NOMO-1 treated with dmso at 0.1 percent for 144 hours (cell line): ENCODE results near the gene FASTK.

Experiments used
- DNase-seq: peaks from one replicate; lab custom pipeline; 2025; ENCODE audit not compliant: unreplicated experiment; lab: John Stamatoyannopoulos, UW

FASTK gene

DNA sequence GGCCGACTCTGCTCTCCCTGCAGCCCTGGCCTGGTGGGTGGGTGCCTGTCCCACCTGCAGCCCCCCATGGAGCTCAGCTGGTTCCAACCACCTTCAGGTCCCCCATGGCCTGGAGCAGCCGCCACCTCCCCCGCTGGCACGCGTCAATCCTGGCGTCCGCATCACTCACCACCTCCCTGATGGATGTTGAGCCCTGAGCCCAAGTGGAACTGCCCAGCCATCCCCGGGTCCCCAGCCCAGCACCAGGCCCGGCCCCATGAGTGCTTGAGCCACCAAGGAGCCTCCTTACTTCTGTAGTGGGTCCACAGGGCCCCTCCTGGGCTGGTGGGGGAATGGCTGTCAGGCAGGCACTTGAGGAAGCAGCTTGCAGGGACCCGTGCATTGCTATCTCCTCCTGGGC lies 20.3 kb upstream of the FASTK start:
- DNase-seq, result no peak

DNA sequence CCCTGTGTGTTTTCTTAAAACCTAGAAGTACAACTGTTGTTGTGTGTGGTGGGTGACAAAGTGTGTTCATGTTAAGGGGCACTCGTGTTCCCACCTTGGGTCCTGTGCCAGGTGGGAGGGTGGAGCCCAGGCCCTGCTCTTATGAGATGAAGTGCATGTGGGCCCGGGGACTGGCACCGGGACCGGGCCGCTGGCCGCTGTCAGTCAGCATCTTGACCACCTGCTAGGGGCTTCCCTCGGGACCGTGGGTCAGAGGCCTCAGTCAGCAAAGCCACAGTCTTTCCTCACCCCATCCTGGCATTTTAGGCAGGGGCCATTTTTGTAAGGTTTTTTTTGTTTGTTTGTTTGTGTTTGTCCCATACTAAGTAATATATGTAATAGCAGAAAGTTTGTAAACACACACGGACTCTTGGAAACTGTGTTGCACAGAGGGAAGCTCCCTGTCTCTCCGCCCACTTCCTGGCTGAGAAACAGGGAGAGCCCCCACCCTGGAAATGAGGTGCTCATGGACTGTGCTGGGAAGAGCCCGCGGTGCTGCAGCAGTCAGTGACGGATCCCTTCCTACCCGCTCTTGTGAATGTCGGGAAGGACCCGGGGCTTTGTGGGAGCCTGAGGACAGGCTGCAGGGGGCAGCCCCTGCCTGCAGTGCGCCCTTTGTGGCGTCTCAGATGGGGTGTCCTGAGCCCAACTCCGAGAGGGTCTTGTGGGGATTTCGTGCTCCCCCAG lies 19.0 kb upstream of the FASTK start:
- DNase-seq, result no peak

DNA sequence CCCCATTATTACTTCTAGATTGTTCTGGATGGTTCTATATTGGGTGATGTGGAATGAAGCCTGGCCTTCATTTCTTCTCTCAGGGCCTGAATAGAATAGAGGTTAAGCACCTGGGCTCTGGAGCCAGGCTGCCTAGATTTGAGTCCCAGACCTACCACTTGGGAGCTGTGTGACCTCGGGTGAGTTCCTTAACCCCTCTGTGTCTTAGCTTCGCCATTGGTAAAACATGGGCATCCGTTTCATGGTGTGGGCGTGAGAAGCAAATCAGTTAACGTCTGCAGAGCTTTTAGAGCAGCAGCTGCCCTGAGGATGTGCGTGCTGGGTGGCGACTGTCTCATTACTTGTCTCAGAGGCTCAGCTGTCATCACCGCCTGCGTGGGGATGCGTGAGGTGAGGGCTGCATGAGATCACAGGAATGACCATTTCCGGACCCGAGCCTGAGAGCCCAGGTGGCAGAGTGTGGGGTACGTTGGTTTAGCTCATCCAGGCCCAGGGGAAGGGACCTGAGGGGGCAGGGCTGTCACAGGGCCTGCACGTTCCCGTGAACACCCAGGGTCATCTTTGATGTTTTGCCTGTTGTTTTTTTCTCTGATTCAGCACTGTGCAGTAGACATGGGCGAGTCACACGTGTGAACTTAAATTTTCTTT lies 15.3 kb upstream of the FASTK start:
- DNase-seq, result no peak

DNA sequence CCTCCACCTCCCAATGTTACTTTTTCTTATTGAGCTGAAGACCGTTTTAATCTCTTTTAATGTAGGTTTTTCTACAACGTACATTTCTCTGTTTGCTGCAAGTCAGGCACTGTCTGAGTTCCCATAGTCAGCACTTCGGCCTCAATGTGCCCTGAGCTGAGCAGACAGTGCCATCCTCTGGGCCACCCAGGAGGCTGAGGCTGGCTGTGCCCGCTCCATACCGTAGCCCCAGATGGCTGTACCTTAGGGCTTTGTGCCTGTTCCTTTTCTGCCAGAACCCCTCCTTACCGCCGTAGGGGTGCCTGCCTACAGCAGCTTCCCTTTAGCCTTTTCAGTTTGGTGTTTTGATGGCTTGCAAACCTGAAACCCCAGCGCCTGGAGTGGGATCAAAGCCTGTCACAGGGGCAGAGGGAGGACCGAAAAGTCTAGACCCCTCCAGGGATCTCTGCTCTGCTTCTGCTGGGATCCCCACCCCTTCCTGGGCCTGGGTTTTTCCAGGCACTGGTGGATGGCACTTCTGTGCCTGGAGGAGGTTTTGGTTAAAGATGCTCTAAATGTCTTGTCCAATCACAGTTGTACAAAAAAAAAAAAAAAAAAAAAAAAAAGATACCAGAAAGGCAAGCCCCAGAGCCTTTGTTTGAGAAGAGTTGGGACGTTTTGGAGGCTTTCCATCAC lies 14.7 kb upstream of the FASTK start:
- DNase-seq, result no peak

DNA sequence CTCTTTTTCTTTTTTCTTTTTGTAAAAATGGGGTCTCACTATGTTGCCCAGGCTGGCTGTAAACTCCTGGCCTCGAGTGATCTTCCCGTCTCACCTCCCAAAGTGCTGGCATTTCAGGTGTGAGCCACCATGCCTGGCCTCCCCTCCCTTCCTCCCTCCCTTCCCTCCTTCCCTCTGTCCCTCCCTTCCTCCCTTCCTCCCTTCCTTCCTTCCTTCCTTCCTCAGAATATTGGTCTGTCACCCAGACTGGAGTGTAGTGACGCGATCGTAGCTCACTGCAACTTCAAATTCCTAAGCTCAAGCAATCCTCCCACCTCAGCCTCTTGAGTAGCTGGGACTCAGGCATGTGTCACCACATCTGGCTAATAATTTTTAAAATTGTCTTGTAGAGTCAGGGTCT lies 14.1 kb upstream of the FASTK start:
- no peak for DNase-seq

DNA sequence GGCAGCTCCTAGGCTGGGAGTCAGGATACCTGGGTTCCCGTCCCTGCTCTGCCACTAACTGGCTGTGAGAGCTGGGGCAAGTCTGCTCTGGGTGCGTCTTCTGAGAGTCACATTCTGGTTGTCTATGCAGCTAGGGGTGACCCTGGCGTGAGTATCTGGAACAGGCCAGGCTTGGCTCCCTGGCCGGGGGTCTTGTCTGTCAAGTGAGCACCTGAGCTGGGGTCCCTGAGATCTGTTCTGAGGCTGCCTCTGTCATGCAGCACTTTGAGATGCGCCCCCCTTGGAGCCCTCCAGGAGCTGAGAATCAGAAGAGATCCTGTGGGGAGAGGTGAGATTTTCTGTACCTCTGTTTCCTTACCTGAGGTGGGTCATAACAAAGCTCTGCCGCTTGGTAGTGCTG lies 13.1 kb upstream of the FASTK start:
- DNase-seq, result no peak

DNA sequence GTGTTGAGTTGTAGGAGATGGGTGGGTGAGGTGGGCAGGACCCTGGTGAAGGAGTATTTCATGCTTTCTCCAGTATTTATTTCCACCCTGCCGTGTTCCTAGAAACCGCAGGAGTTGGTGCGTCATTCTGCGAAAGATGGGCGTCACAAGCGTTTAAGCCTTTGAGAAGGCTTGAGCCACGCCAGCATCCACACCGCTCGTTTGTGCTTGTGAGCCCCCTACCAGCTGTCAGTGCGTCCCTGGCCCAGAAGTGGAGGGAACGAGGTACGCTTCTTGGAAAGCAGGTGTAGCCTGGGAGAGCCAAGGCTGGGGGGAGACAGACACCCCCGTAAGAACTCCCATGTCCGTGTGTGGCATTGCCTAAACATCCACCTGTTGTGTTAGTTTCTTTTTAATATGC lies 11.4 kb upstream of the FASTK start:
- no peak for DNase-seq

DNA sequence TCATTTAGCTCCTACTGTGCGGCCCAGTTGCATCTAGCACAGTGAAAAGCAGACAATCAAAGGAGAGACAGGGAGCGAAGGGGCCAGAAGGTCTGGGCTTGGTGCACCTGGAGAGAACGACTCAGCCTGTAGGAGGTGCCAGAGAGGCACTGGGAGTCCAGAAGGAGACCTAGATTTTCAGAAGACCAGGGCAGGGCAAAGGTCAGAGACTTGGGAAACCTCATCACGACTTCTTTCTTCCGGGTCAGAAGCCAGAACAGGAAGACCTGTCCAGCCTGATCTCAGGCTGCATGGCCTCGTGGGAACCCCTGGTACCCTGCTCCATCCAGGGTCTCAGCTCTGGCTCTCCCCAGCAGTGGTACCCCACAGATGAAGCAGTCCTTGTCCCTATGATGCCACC lies 10.8 kb upstream of the FASTK start:
- no peak for DNase-seq

DNA sequence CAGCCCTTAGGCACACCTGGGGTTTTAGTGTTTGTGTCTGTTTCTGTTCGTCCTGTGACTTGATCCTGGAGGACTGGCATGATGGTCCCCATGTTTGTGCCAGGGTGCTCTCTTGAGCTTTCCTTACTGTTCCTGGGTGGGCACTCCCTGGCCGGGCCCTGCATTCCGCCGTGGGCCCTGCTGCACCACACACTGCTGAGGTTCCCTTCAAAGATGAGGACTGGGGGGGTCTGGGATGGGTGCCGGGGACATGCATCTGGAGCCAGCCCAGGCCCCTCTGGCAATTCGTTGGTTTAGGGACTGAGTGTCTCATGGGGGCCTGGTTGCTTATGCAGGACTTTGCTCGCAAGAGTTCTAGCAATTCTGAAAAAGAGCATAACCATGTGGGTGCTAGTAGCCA lies 10.4 kb upstream of the FASTK start:
- no peak for DNase-seq

DNA sequence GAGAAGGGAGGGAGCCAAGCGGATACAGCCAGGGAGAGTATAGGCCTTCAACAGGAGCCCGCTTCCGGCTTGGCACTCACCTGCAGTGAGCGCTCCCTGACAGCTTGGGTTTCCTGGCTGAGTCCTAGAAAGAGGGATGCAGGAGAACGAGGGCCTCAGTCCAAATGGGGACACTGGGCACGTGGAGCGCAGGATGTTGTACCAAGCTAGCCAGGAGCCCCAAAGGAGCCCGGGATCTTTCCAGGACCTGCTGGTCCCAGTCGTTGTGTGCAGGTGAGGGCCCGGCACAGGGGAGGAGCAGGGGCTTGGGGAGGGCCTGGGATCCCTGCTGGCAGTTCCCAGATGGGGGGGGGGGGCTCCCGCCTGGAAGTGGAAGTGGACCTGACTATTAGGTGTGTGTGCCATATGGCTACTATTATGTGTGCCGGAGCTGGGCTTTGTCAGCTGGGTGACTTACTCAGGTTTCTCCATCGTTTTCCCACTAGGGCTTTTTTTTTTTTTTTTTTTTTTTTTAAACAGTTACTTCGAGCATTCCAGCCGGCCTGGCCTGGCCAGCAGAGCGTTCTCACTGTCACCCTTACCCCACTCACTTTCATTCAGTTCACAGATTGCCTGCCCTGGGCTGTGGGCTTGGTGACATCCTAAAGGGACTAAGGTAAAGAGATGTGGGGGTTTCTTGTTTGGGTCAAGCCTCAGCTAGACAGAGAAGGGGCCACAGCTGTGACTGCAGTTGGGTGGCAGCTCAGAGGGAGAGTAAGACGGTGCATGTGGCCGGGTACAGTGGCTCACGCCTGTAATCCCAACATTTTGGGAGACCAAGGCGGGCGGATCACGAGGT lies 9.5 kb upstream of the FASTK start:
- DNase-seq, result no peak

DNA sequence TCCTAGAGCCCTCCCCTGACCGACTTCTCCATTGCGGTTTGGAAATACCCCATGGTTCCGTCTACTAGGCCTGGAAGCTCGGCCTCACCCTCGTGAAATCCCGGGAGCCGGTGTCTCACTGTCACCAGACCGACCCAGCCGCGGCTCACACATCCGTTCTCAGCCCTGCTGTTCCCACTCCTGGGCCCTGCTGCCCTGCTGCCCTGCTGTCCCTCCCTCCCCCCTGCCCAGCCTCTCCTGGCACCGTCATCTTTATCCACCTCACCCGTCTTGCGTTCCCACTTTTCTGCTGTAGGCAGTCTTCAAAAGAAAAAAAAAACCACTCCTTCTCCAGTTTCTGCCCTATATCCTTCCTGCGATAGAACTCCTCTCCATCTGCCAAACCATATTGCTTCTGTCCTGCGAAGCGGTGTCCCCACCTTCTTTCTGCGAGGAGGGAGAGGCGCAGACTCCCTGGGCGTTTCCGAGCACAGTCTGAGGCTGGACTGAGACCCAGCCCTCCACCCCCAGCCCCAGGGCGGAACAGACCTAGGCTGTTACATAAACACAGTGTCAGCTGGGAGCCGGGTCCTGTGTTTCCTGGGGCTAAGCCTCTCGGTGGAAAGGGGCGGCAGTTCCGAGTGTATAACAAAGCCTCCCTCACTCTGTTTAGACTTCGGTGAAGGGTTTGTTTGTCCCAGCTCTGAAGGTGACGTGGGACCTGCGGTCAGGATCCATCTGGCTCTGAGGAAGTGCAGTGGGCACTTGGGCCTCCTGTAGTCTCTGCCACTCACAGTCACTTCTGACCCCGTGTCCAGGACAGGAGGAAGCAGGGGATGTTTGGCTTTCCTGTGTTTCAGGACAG lies 8.5 kb upstream of the FASTK start:
- DNase-seq, result no peak

DNA sequence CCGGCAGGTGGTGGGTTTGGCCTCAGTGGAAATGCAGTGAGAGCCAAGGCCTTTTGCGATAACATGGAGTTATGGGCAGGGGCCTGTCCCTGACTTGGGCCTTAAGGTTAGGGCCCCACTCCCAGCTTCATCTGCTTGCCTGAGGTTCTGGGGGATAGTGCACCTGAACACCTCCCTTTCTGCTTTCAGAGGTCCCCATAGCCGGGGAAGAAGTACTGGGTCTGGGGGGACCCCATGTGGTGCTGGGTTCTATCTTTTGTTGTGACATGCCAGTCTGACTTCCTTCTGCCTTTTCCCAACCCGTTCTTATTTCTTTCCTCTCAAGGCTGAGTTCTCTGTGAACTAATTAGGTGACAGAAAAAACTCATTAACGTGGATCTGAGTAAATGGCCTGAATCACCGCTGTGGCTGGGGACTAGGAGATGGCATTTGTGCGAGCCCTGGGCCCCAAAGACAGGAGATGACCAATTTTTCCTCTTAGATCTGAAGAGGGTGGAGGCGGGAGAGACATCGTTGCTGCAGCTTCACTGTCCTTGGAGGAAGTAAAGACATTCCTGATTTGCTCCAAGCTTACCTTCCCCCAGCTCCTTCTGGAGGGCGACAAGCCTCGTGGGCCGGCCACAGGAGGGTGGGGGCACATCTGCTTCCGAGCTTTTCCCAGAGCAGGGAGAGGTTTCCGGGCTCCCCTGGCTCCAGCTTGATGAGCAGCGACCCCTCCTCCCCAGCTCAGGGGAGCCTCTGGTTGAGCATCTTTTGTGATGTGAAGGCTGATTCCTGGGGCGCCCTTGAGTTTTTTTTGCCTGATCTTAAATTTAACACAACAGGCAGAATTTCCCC lies 7.6 kb upstream of the FASTK start:
- no peak for DNase-seq

DNA sequence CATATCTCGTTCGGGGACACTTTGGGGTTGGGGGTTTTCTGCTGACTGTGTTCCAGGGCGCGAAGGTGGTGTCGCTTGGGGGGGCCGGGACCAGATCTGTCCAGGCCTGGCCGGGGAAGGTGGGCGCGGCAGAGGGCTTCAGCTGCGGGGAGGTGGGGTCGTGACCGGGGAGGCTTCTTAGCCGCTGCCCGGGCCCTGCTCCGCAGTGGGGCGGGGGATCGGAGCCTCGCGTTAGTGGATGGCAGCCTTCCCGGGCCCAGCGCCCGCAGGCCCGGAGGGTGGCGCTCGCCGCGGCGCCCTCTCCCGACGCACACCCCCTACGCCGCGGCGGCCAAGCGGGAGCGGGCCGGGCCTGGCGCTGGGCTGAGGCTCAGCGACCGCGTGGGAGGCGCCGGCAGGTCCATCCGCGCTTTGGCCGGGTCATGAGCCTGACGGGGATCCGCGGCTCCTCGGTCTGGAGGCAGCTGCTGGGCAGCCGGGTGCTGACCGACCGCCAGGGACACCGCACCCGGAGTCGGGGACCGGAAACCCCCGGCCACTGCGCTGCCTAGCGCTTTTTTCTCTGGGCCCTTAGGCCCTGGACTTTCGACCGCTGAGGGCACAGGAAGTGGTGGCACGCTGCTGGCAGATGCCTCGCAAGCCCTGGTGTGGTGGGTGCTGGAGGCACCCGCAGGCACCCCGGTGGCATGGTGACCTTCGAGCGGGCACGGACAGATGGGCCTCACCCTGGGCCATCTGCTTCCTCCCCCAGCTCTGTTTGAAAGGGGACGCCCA lies 6.8 kb upstream of the FASTK start:
- DNase-seq, result no peak

DNA sequence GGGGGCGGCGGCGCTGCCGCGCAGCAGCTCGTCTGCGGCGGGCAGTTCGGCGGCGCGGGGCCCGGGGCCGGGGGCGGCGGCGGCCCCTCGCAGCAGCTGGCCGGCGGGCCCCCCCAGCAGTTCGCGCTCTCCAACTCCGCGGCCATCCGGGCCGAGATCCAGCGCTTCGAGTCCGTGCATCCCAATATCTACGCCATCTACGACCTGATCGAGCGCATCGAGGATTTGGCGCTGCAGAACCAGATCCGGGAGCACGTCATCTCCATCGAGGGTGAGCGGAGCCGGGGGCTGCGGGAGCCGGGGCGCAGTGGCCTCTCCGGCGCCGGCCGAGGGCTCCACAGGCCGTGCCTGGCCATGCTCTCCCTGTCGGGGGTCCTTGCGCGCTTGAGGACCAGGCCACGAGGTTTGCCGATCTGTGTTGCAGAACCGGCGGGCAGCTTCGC lies 6.2 kb upstream of the FASTK start:
- DNase-seq, result no peak

DNA sequence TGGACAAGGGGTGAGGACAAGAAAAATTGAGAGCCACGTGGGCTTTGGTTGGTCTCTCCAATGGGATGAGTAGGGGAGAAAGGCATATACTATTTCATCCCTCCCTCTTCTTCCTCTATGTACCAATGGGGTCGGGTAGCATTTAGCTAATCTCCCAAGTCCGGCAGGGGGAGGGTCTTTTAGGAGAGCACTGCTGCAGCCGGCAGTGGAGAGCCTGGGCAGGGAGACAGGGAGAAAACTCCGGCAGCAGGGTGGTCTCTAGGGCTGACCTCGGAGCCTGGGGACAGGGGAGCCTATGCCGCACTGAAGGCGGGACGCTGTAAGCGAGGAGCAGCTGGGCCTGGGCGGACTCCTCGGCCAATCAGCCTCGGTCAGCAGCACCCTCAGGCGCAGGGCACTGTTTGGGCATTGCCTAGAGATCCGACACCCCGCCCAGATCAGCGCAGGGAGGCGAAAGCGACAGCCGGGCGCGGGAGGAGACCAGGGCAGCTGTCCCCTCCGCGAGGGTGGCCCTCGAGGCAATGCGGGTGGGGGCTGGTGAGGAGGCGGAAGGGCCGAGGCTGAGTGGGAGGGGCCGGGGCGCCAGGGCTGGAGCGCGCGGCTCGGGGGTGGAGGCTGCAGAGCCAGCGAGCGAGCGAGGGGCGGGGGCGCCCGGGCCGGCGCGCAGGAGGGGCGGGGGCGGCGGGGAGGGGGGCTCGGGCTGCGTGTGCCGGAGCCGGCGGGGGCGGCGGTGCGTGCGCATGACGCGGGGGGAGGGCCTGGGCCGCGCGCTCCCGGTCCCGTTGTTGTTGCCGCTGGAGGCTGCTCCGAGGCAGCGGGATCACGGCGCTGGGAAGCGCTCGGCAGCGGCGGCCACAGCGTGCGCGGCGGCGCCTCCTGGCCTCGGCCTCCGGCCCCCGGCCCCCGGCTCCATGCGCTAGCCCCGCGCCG lies 5.3 kb upstream of the FASTK start, which contains the start of gene AGAP3:
Gene AGAP3, plus strand, starts transcription at position 785 of the 930 bp plus-strand sequence. CDS start 267 bp downstream, outside the sequence.
- no peak for DNase-seq

DNA sequence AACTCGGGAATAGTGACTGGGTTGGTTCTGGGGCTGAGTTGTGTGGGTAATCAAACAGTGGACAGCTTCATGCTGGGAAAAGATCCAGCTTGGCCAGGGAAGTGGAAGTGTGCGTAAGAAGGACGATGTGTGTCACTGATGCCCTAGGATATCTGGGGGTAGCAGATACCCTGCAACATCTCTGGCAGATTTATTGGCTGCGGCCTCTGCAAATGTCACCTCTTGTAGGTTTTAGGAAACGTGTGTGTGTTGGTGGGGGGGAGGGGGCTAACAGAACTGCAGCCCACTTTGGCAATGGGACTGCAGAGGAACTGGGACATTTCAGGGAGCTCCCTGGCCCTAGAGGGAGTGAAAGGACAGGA lies 4.7 kb upstream of the FASTK start:
- no peak for DNase-seq

DNA sequence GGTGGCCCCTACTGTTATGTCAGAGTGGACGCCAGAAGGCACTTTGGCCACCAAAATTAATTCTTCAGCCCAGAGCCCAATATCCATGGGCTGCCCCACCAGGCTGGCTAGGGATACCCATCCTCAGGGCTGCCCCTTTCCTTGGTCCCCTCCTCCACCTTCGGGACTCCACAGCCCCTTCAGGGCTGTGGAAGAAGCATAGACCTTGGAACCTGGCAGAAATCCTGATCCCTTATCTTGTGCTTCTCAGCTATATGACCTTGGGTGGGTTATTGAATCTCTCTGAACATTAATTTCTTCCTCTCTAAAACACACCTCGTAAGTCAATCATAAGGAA lies 3.2 kb upstream of the FASTK start:
- DNase-seq, result no peak
